CD1c-positive myeloid dendritic cell (primary cell): ENCODE data around the gene MAGT1.
"Not testable (repeated sequence)": the region's sequence is repeated elsewhere in the genome, so short reads cannot be mapped to it uniquely, and the experiment has no call there.

Experiments used
- DNase-seq: peaks from one replicate; pipeline ENCODE4 v3.0.0-alpha.2; 2016; ENCODE audit errors: extremely low spot score

The MAGT1 gene

GRCh38 chrX:77831544-77831943 is 63.7 kb downstream of the MAGT1 start:
- not testable (repeated sequence) for DNase-seq

DNA sequence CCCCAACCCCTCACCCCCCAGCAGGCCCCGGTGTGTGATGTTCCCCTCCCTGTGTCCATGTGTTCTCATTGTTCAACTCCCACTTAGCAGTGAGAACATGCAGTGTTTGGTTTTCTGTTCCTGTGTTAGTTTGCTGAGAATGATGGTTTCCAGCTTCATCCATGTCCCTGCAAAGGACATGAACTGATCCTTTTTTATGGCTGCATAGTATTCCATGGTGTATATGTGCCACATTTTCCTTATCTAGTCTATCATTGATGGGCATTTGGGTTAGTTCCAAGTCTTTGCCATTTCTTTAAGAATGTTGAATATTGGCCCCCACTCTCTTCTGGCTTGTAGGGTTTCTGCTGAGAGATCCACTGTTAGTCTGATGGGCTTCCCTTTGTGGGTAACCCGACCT is 73.2 kb downstream of the MAGT1 start:
- not testable (repeated sequence) for DNase-seq

DNA sequence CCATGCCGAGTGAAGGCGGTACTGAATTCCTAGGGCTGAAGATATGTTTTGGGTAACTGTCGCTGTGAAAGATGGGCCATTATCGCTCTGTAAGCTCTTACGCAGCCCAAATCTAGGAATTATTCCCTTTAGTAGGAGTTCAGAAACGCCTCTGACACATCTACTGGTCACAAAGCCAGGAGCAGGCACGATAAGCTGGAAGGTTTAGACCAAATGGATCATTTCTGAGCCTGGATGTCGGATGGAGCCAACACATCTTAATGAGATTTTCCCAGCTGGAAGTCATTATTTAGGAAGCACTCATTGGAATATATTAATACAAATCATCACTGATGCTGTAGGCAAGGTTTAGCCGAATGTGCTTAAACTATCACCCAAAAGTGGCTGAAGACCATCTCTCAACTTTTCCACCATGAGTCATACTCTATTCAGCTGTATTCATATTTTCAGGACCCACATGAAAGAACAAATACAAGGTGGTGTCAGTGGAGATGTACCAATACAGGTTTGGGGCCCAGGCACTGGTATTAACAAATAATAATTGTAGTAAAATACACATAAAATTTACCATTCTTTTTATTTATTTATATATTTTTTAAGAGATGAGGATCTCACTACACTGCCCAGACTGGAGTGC is 75.0 kb downstream of the MAGT1 start:
- DNase-seq, result no peak

GRCh38 chrX:77814210-77814609 is 81.0 kb downstream of the MAGT1 start:
- DNase-seq, result no peak

GRCh38 chrX:77802201-77802600 is 93.0 kb downstream of the MAGT1 start:
- no peak for DNase-seq

DNA sequence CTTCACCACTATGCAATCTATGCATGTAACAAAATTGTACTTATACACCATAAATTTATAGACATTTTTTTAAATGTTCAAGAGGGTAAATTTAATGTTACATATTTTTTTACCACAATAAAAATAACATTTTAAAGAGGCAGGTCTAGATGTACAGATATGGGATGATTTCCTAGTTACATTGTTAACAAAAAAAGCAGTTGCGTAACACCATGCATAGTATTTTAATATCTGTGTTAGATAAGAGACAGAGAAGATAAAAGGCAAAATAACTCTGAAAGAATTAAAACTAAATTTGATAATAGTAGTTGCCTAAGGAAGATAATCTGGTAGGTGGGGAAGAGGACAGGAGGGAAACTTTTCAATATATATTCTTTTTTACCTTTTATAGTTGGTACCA is 100.1 kb downstream of the MAGT1 start:
- no peak for DNase-seq

DNA sequence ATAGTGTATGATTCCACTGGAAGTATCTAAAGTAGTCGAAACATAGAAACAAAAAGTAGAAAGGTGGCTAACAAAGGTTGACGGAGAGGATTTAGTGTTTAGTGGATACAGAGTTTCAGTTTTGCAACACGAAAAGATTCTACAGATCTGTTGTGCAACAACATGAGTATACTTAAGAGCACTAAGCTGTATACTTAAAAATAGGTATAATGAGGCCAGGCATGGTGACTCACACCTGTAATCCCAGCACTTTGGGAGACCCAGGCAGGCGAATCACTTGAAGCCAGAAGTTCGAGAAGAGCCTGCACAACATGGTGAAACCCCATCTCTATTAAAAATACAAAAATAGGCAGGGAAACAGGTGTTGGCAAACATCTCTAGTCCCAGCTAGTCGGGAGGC is 101.3 kb downstream of the MAGT1 start:
- no peak for DNase-seq

DNA sequence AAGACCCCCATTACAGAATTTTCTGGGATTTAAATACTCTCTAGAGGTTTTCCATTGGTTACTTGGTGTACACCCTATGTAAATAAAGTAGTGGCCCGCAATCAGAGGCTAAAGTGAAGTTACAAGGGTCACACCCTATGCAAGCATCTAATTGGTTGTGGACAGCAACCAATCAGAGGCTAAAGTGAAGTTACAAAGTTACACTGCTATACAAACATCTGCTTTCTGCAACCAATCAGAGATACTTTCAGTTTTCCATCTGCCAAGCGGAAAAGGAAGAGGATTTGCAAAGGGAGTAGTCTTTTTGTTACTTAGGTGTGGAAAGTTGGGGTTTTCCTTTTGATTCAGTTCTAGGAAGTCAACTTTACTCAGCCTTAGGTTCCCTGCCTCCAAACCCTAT is 107.2 kb downstream of the MAGT1 start:
- peak; percentile 76 for DNase-seq

GRCh38 chrX:77786365-77786680 is 108.9 kb downstream of the MAGT1 start:
- no peak for DNase-seq

GRCh38 chrX:77785486-77786364 is 109.5 kb downstream of the MAGT1 start, which contains the start of gene ATRX:
ATRX (minus strand) TSS chrX:77786216; CDS start chrX:77786001, 215 bp downstream.
- peak; percentile 82 for DNase-seq

DNA sequence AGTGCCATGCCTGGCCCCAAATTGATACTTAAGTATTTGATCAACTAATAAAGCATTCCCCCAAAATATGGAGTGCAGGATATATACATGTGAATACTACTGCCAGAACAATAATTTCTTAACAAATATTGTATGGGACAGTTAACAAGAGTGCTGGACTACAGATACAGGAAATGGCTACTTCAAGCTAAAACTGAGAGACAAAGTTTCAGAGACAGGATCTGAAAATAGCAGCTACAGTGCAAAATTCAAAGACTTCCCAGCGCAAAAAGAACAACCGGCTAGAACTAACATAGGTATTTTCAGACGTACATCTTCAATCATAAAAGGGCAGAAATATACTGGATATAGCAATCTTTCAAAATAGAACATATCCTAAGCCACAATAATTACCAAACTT is 115.5 kb downstream of the MAGT1 start:
- DNase-seq, result no peak

GRCh38 chrX:77776659-77777058 is 118.6 kb downstream of the MAGT1 start:
- no peak for DNase-seq
